ENCODE data around the gene COMTD1.
"Not testable (repeated sequence)": the region's sequence is repeated elsewhere in the genome, so short reads cannot be mapped to it uniquely, and the experiment has no call there.

The COMTD1 gene

DNA sequence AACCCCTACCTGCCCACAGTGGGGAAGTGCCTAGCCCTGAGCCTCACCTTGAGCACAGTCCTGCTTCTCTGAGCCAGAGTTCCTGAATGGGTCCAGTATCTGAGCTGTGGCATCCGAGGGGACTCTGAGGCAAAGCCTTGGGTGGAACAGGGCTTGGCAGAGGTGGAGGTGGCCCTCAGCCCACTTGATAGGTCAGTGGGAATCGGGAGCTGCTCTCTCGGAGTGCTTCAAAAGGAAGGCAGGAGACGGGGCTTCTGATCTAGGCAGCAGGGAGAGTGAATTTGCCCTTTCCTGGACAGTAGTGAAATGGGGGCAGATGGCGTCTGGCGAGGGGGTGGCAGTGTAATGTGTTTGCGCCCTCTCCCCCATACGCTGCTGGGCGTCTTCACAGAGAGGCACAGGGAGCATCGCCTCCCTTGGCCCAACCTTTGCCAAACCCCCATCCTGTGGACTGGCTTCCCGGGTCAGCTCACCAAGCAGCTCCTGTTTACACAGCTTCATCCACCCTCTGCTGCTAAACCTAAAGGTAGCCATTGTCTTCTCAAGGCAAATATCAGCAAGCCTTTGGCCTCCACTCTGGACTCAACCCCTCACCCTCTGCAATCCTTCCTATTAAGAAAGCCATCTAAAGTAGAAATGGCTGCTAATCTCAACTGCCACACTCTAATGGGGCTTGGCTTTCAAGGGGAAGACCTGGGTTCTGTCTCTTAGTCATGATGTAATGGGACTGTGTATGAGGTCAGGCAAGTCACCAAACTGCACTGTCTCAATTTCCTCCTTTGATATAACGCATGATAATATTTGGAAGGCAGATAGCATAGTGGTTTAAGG, 46.3 kb downstream of the COMTD1 start:
- DNase-seq: no peak

DNA sequence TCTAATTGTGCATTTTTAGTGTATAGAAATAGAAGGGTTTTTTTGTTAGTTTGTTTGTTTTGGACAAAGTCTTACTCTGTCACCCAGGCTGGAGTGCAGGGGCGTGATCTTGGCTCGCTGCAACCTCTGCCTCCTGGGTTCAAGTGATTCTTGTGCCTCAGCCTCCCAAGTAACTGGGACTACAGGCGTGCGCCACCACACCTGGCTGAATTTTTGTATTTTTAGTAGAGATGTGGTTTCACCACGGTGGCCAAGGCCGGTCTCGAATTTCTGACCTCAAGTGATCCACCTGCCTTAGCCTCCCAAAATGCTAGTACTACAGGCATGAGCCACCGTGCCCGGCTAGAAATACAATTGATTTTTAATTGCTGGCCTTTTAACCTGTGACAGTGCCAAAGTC, 47.2 kb downstream of the COMTD1 start:
- not testable (repeated sequence) for DNase-seq

DNA sequence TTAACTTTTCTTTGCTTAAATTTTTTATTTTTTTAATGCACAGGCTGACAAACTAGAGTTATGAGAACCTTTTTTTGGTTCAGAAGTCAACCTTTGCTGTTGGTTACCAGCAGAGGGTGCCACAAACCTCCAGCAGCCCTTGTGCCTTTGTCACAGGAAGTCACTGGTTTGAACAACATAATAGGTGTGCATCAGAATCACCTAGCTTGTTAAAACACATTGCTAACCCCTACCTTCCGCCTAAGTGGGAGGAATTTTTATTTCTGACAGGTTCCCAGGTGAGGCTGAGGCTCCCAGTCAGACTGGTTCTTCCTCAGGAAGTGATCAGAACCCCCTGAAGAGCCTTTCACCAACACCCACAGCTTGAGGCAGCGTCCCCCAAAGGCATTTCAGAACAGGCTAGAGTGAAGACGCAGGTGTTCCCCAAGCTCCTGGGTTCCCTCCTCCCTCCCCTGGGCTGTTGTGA, 47.8 kb downstream of the COMTD1 start:
- DNase-seq: peak; percentile 71

DNA sequence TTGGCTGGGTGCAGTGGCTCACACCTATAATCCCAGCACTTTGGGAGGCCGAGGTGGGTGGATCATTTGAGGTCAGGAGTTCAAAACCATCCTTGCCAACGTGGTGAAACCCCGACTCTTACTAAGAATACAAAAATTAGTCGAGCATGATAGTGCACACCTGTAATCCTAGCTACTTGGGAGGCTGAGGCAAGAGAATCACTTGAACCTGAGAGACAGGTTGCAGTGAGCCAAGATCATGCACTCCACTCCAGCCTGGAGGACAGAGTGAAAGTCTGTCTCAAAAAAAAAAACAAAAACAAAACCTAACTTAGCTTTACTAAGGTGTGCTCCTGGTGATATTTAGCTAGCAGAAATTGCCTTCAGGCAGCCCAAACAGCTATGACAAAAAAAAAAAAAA, 49.4 kb downstream of the COMTD1 start:
- DNase-seq: no peak

All from activated gamma-delta T cell treated with Interleukin-2 at 50 U/mL for 16 hours (primary cell).